Caco-2 (cell line): Measurements from ENCODE around the gene QDPR. TPM values are rescaled to one million over a fixed set of nuclear protein-coding genes. Genes with fewer than 3 reads are reported as not detected.
A peak's percentile ranks its signal among the peaks of the same experiment; 100 is the strongest.

ENCODE experiments used
- BruUV-seq: library from RNA; stranded (reverse); fragments of 400-500 nt; replicated peaks from 2 replicates; lab custom pipeline; 2021; lab: Mats Ljungman, UMichigan
- CTCF ChIA-PET: fragments of 300-600 bp; sonication (Branson Sonifier 250); formaldehyde crosslinking; loops from one replicate; lab custom pipeline; 2022; ENCODE audit warnings: antibody characterized with exemption; lab: Charles Lee
- POLR2A ChIA-PET: fragments of 300-600 bp; sonication (Branson Sonifier 250); formaldehyde crosslinking; loops from one replicate; lab custom pipeline; 2022; ENCODE audit warnings: antibody characterized with exemption; lab: Charles Lee
- DNase-seq, 2 experiments: peaks; one replicate each; pipeline versions ENCODE4 v3.0.0 to v3.0.0-alpha.2; 2020 to 2022
- H3K27me3 ChIP-seq: replicated peaks from 2 replicates; pipeline ENCODE4 v1.6.0; 2011; ENCODE audit warnings: low read length; ENCODE audit not compliant: control insufficient read depth, insufficient read depth
- H3K36me3 ChIP-seq: 2 replicates; pipeline ENCODE4 v1.5.1; 2011; ENCODE audit warnings: low read length; ENCODE audit not compliant: control insufficient read depth, insufficient read depth
- H3K4me1 ChIP-seq: fragments of 250-450 bp; sonication (Bioruptor Pico); 2 replicates; pipeline ENCODE4 v1.5.1; 2020; ENCODE audit warnings: mild to moderate bottlenecking
- H3K4me3 ChIP-seq: 2 replicates; pipeline ENCODE4 v1.5.1; 2011; ENCODE audit warnings: low read depth, mild to moderate bottlenecking, control low read depth, low read length
- H3K9me3 ChIP-seq: fragments of 250-450 bp; sonication (Bioruptor Pico); 2 replicates; pipeline ENCODE4 v1.5.1; 2020; ENCODE audit warnings: mild to moderate bottlenecking, moderate library complexity
- H3K27ac Mint-ChIP-seq: one replicate; pipeline ENCODE4 v1.8.0; 2022; ENCODE audit warnings: mixed read lengths; ENCODE audit not compliant: unreplicated experiment
- H3K27me3 Mint-ChIP-seq: one replicate; pipeline ENCODE4 v1.8.0; 2022; ENCODE audit warnings: mixed read lengths; ENCODE audit not compliant: insufficient read depth, unreplicated experiment
- H3K36me3 Mint-ChIP-seq: one replicate; pipeline ENCODE4 v1.8.0; 2022; ENCODE audit warnings: mild to moderate bottlenecking, mixed read lengths; ENCODE audit not compliant: insufficient read depth, unreplicated experiment
- H3K4me1 Mint-ChIP-seq: one replicate; pipeline ENCODE4 v1.8.0; 2022; ENCODE audit warnings: low read depth, mixed read lengths; ENCODE audit not compliant: unreplicated experiment
- H3K4me3 Mint-ChIP-seq: one replicate; pipeline ENCODE4 v1.8.0; 2022; ENCODE audit warnings: mild to moderate bottlenecking, moderate library complexity, mixed read lengths; ENCODE audit not compliant: unreplicated experiment
- H3K9me3 Mint-ChIP-seq: one replicate; pipeline ENCODE4 v1.8.0; 2022; ENCODE audit warnings: mixed read lengths; ENCODE audit not compliant: unreplicated experiment
- CTCF ChIP-seq, 2 experiments: fragments of 200-600 bp in 1 of 2; IDR thresholded peaks; 1 replicate in 1 of 2; 2 replicates in 1 of 2; pipeline versions ENCODE4 v1.5.1 to v1.8.0; 2011 to 2022; ENCODE audit warnings: antibody characterized with exemption in 1 of 2, control low read depth in 1 of 2, inconsistent platforms in 1 of 2, low read depth in 1 of 2, low read length in 1 of 2, mild to moderate bottlenecking in 1 of 2, moderate library complexity in 1 of 2; ENCODE audit not compliant: insufficient read depth in 1 of 2, severe bottlenecking in 1 of 2, unreplicated experiment in 1 of 2
- intact Hi-C: fragments of 100-400 bp; cut with micrococcal nuclease; formaldehyde crosslinking; loops from one replicate; pipeline ENCODE4 v1.10.0; 2022; ENCODE audit not compliant: unreplicated experiment
- total RNA-seq: library from RNA; stranded (reverse); gene quantifications from 2 replicates; pipeline ENCODE4 v1.2.3, GENCODE V29; 2022

QDPR gene
- total RNA-seq, 1 experiment from 2014 or later: 47.3 TPM

DNA sequence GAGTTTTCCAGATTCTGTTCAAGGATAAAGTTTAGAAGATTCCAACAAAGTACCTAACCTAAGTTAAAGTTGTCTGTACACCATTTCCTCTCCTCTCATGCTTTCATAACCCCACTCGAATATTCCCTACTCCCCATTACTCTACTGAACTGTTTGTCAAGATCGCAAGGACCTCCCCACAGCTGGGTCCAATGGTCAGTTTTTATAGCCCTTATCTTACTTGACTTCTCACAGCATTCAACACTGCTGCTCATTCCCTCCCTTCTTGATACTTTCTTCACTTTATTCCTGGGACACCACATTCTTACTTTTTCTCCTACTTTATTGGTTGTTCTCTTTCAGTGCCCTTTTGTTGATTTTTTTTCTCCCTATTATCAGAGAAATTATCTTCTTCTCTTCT is 30.9 kb downstream of the QDPR start:
- Histone ChIP-seq H3K36me3 (no peaks in the 10 kb centered on the region), H3K4me3 (no peak overlapping the region), H3K4me1 (peaks cover 13% of the 10 kb centered on the region), H3K27me3 (no peaks in the 10 kb centered on the region), H3K9me3 (no peaks in the 10 kb centered on the region)
- CTCF ChIA-PET: interaction anchor here (1.9 kb wide), 1 partner anchor 9 kb away, joined by 8 read pairs; no protein-coding TSS in a partner anchor
- Mint-ChIP-seq H3K27ac (no peak overlapping the region), H3K27me3 (no peaks in the 10 kb centered on the region), H3K9me3 (no peaks in the 10 kb centered on the region), H3K4me3 (no peak overlapping the region), H3K4me1 (no peaks in the 10 kb centered on the region), H3K36me3 (peaks cover 7% of the 10 kb centered on the region)
- peak in 1 of 2 experiments; percentile 16 for DNase-seq
- POLR2A ChIA-PET: interaction anchor here (0.6 kb wide), 1 partner anchor 110 kb away, joined by 12 read pairs; no protein-coding TSS in a partner anchor
- no TSS peak for BruUV-seq
- intact Hi-C loops: no loop called here
- no peak for TF ChIP-seq CTCF (IDR thresholded peaks at IDR 0.05; ENCODE audit: insufficient read depth in 1 of 2, low read depth in 1 of 2, low read length in 1 of 2, severe bottlenecking in 1 of 2, unreplicated experiment in 1 of 2)

DNA sequence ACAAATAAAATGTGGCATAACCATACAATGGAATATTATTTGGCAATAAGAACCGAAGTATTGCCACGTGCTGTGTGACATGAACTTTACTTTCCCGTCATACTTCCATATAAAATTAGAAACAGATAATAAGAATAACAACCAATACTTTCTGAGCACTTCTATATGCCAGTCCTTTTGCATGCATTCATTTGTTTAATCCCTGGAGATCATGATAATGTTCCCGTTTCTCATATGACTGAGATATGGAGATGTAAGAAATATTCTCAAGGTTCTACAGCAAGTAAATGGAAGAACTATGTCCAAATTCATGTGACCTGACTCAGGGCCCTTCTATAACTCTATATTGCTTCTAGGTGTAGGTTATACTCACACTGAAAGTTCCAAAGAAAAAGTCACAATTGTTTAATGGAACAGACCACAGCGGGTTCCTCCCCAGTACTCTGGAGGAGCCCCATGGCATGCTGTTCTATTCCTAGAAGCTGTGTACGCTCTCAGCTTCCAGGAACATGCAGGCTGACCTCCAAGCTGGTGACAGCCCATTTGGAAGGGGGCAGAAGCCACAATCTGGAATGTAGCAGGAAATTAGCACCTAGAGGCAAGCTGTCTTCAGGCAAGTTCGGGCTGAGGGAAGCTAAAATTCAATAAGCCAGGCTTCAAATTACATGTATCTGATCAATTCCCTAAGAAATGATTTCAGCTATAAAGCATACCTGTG is 31.5 kb downstream of the QDPR start:
- Histone ChIP-seq H3K27me3 (no peaks in the 10 kb centered on the region), H3K4me1 (peaks cover 13% of the 10 kb centered on the region), H3K4me3 (no peak overlapping the region), H3K9me3 (no peaks in the 10 kb centered on the region), H3K36me3 (no peaks in the 10 kb centered on the region)
- TF ChIP-seq CTCF (IDR thresholded peaks at IDR 0.05; ENCODE audit: insufficient read depth in 1 of 2, low read depth in 1 of 2, low read length in 1 of 2, severe bottlenecking in 1 of 2, unreplicated experiment in 1 of 2): no peak
- no TSS peak for BruUV-seq
- intact Hi-C loops: no loop called here
- ChIA-PET CTCF (interaction anchor here (1.9 kb wide), 1 partner anchor 8 kb away, joined by 8 read pairs; no protein-coding TSS in a partner anchor), POLR2A (interaction anchor here (0.6 kb wide), 1 partner anchor 111 kb away, joined by 12 read pairs; no protein-coding TSS in a partner anchor)
- Mint-ChIP-seq H3K36me3 (peaks cover 5% of the 10 kb centered on the region), H3K4me1 (no peaks in the 10 kb centered on the region), H3K27ac (no peak overlapping the region), H3K4me3 (no peak overlapping the region), H3K27me3 (no peaks in the 10 kb centered on the region), H3K9me3 (no peaks in the 10 kb centered on the region)
- no peak for DNase-seq

DNA sequence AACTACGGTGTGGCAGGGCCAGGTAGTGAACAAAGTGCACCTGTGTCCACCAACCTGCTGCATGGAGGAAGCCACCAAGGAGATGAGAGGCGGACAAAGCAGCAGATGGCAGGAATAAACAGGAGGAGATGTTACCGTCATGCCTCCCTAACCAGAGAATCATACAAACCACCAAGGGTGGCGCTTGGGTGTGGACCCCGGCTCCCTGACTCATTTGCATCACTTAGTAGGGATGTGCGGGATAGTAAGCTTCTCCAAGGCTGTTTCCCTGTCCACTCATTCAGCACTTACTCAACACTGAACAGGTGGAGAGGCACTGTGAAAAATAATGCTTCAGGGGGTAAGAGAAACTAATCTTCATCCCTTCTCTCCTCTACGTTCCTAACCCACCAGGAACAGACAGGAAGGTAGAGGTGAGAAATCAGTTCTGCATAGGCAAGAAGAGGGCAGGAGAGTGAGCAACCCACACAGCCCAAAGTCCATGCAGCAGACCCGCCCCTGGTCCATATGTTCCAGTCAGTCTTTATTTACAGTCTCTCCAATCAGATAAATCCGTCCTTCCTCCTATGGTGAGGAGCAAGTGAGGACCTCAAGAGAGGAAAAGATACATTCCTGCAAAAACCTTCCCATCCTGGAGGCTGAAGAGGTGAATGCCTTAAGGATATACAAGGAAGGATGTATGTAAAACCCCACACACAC is 34.0 kb downstream of the QDPR start:
- no TSS peak for BruUV-seq
- Histone ChIP-seq H3K4me1 (peaks cover 13% of the 10 kb centered on the region), H3K9me3 (no peaks in the 10 kb centered on the region), H3K36me3 (no peaks in the 10 kb centered on the region), H3K27me3 (no peaks in the 10 kb centered on the region), H3K4me3 (no peak overlapping the region)
- ChIA-PET POLR2A (no interaction called here), CTCF (no interaction called here)
- H3K36me3 Mint-ChIP-seq: no peaks in the 10 kb centered on the region
- H3K4me3 Mint-ChIP-seq: no peak overlapping the region
- no peaks in the 10 kb centered on the region for H3K9me3 Mint-ChIP-seq
- H3K27me3 Mint-ChIP-seq: no peaks in the 10 kb centered on the region
- no peaks in the 10 kb centered on the region for H3K4me1 Mint-ChIP-seq
- DNase-seq: no peak
- intact Hi-C loops: no loop called here
- no peak for TF ChIP-seq CTCF (IDR thresholded peaks at IDR 0.05; ENCODE audit: insufficient read depth in 1 of 2, low read depth in 1 of 2, low read length in 1 of 2, severe bottlenecking in 1 of 2, unreplicated experiment in 1 of 2)
- H3K27ac Mint-ChIP-seq: no peak overlapping the region
